Measurements from ENCODE around the gene JADE1. TPM values are rescaled to one million over a fixed set of nuclear protein-coding genes. Genes with fewer than 3 reads are reported as not detected.

Gene JADE1
- total RNA-seq, 1 experiment from 2014 or later: 192 TPM

GRCh38 chr4:128856246-128856645 is 46.7 kb downstream of the JADE1 start:
- H2AK5ac ChIP-seq (ENCODE audit: insufficient read length, low read length): no peak overlapping the region
- no peak overlapping the region for H2BK12ac ChIP-seq (ENCODE audit: insufficient read length, low read depth, low read length)
- no peak overlapping the region for H4K8ac ChIP-seq (replicated peaks; ENCODE audit: insufficient read length, low read depth, low read length)
- H3K9me3 ChIP-seq (ENCODE audit: control insufficient read depth, low read depth, low read length): no peaks in the 10 kb centered on the region
- no peak overlapping the region for H3K23ac ChIP-seq (ENCODE audit: insufficient read length, low read depth, low read length)
- Mint-ChIP-seq H3K27me3 (ENCODE audit: low read depth) (peaks cover 3% of the 10 kb centered on the region; the same call in 1 of the 2 replicates), H3K27ac (peak overlapping the region in 1 of 3 experiments; percentile 86; a peak in 1 of 7 replicates), H3K9me3 (no peaks in the 10 kb centered on the region; a peak in 1 of 5 replicates), H3K4me3 (no peak overlapping the region), H3K36me3 (ENCODE audit: insufficient read depth in 1 of 3, low read depth in 3 of 3) (peaks cover 86 to 98% (median 97%) of the 10 kb centered on the region in 3 experiments), H3K4me1 (peaks cover 4 to 10% of the 10 kb centered on the region in 2 experiments)
- H4K20me1 ChIP-seq (ENCODE audit: control insufficient read depth, insufficient read depth, insufficient read length): peaks cover 2% of the 10 kb centered on the region
- no peak for TF ChIP-seq CTCF (conservative IDR thresholded peaks at IDR 0.05)
- no peaks in the 10 kb centered on the region for H3K23me2 ChIP-seq (ENCODE audit: insufficient read length, low read depth, low read length, poor library complexity, severe bottlenecking)
- no peak overlapping the region for H2BK15ac ChIP-seq (ENCODE audit: low read depth, low read length)
- H3K79me1 ChIP-seq (ENCODE audit: insufficient read depth, low read depth, low read length, poor library complexity, severe bottlenecking): peaks cover 3% of the 10 kb centered on the region
- H3K27me3 ChIP-seq (ENCODE audit: insufficient read depth, low read length): no peaks in the 10 kb centered on the region
- no peak overlapping the region for H3K9ac ChIP-seq (ENCODE audit: extremely low read depth, insufficient read length, low read length)
- no peak overlapping the region for H4K91ac ChIP-seq (ENCODE audit: insufficient read length, low read depth, low read length)
- no peak overlapping the region for H3T11ph ChIP-seq (ENCODE audit: low read length)
- H3K4me1 ChIP-seq (ENCODE audit: insufficient read depth, low read length): no peaks in the 10 kb centered on the region; the same call in 1 of the 2 replicates
- no peak overlapping the region for H3K4me2 ChIP-seq (ENCODE audit: insufficient read depth, insufficient read length, low read length)
- no peak overlapping the region for H3K18ac ChIP-seq (ENCODE audit: insufficient read length, low read depth, low read length)
- H3K56ac ChIP-seq (ENCODE audit: insufficient read length, low read depth, low read length): no peak overlapping the region
- no peak overlapping the region for H2BK5ac ChIP-seq (ENCODE audit: insufficient read length, low read length)
- no peak overlapping the region for H2BK20ac ChIP-seq (ENCODE audit: low read depth, low read length, poor library complexity, severe bottlenecking)
- DNase-seq: no peak
- H3K79me2 ChIP-seq (ENCODE audit: insufficient read depth, low read length): peaks cover 8% of the 10 kb centered on the region; the same call in 1 of the 2 replicates
- H2BK120ac ChIP-seq (ENCODE audit: low read depth, low read length, poor library complexity, severe bottlenecking): no peak overlapping the region
- no peak overlapping the region for H3K27ac ChIP-seq (ENCODE audit: insufficient read length, low read depth, low read length)
- no peak overlapping the region for H3K4ac ChIP-seq (ENCODE audit: low read depth, low read length)
- H3K14ac ChIP-seq (ENCODE audit: insufficient read depth, low read length): no peak overlapping the region
- no peak overlapping the region for H4K5ac ChIP-seq (ENCODE audit: insufficient read length, low read depth, low read length)
- H2AFZ ChIP-seq (ENCODE audit: low read length): no peak overlapping the region
- no CpG with 5 or more reads among the region's 2 CpGs for WGBS (ENCODE audit: extremely low coverage, insufficient read length, low lambda C conversion rate)

Data from H9 (cell line).